Measurements from ENCODE around the gene ARID1B. TPM values are rescaled to one million over a fixed set of nuclear protein-coding genes. Genes with fewer than 3 reads are reported as not detected.

ARID1B gene
- total RNA-seq, 1 experiment from 2014 or later = 13.9 TPM

DNA sequence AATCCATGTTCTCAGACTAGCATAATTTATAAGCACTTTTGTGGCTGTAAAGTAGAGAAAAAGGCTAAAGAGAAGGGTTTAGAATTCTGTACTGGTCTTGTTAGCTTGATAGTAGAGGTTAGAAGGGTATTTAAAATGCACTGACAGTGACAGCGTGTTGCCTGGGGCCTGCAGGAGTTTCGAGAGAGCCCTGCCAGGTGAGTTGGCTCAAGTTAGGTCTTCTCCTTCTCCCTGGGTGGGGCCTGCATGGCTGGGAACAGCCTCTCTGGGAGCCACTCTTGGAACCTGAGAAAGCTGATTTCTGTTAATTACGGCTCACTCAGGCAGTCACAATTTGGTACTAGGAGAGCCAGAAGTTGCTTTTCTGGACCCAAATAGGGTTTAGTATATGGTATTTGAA is 103.7 kb downstream of the ARID1B start:
- H3K9me3 ChIP-seq (replicated peaks) = no peaks in the 10 kb centered on the region
- no peaks in the 10 kb centered on the region for H3K27me3 ChIP-seq (replicated peaks)
- no peak for DNase-seq (ENCODE audit: low read depth in 1 of 2, low spot score in 2 of 2)
- H3K4me1 ChIP-seq (replicated peaks) = peaks cover 6% of the 10 kb centered on the region
- H3K27ac ChIP-seq = no peak overlapping the region
- H3K36me3 ChIP-seq = no peaks in the 10 kb centered on the region
- no peak overlapping the region for H3K4me3 ChIP-seq

DNA sequence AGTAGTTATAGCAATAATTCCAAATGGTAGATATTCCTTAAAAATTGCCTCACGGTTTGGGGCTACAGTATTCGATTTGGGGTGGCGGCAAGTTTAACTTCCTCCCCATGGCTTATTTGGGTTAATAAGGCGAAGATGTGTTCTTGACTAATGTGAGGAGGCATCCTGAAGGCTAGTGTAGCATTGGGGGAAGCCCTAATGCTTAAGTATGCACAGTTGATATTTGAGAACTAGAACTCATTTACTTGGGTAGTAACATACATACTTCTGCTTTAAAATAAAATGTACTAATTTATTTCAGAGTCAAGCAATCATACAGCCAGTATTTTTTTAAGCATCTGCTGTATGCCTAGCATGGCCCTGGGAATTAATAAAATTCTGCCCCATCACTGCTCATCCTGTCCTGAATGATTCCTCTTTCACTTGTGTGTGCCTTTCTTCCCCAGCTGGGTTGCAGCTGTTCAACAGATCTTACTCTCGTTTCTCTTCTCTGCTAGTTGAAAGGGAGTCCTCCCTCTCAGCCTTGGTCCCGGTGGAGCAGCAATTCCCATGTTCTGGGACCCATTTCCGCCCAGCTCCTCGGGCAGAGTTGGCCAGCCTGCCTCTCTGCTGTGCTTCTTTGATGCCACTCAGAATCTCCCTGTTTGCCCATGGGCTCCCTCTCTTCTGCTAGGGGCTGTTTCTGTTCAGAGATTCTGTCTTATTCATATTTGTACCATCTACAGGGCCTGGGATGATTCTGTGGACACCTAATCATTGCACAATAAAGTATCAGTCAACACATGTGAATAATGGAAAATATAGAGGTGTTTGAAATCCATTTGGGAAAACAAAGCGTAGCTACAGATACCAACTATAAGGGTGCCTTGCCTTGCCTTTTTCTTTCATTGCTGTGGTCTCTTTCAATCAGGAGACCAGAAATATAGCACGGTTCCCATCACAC is 104.8 kb downstream of the ARID1B start:
- Histone ChIP-seq H3K4me1 (replicated peaks) (peaks cover 6% of the 10 kb centered on the region), H3K9me3 (replicated peaks) (no peaks in the 10 kb centered on the region), H3K36me3 (no peaks in the 10 kb centered on the region), H3K27ac (no peak overlapping the region), H3K27me3 (replicated peaks) (no peaks in the 10 kb centered on the region), H3K4me3 (no peak overlapping the region)
- DNase-seq (ENCODE audit: low read depth in 1 of 2, low spot score in 2 of 2) = no peak

DNA sequence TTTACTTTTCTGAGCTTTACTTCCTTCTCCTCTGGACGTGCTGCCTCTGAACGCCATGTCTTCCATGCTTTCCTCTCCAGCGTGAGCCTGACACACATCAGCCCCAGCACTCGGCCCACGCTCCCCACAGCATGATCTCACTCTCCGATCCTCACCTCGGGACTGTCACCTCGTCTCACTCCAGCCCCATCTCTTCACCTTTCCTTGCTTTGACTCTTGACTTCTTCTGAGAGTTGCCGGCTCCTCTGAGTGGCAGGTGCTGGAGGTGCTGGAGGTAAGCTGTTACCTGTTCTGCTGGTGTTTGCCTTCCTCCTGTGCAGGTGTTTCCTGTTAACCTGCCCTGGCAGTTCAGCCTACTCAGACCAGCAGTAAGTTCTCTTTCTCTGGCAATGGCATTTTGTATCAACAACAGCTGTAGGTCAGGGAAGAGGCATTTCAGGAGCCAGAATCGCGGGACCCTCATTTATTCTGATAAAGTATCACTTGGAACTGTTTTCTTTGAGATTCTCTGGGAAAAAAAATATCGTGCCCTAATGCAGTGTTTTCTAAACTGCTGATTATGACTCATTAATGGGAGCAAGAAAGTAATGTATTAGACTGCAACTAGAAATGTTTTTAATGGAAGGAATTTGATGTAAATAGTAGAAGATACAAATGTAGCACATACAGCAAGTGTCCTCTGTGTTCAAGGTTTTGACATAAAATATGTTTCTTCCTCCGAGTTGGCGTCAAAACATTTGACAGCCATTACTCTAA is 106.5 kb downstream of the ARID1B start:
- H3K27ac ChIP-seq = no peak overlapping the region
- H3K36me3 ChIP-seq = no peaks in the 10 kb centered on the region
- no peak overlapping the region for H3K4me3 ChIP-seq
- H3K27me3 ChIP-seq (replicated peaks) = no peaks in the 10 kb centered on the region
- H3K4me1 ChIP-seq (replicated peaks) = peaks cover 6% of the 10 kb centered on the region
- no peaks in the 10 kb centered on the region for H3K9me3 ChIP-seq (replicated peaks)
- no peak for DNase-seq (ENCODE audit: low read depth in 1 of 2, low spot score in 2 of 2)

DNA sequence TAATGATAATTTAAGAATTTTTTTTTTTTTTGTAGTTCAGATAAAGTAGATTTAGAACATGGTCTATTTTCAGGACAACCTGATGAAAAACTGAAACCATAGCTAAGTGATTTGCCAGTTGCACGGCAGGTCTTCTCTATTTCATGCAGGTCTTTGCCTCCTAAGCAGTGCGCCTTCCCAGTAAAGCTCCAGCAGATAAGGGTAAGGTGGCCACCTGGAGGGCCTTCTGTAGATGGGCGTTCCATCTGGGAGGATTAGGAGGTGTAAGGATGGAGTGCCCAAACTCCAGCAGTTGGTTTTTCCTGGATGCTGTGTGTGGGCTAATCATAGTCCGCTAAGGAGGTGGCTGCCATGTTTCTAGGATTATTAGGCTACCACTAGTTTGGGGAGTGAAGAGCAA is 107.1 kb downstream of the ARID1B start:
- Histone ChIP-seq H3K9me3 (replicated peaks) (no peaks in the 10 kb centered on the region), H3K36me3 (no peaks in the 10 kb centered on the region), H3K4me3 (no peak overlapping the region), H3K4me1 (replicated peaks) (peaks cover 2% of the 10 kb centered on the region), H3K27me3 (replicated peaks) (no peaks in the 10 kb centered on the region), H3K27ac (no peak overlapping the region)
- no peak for DNase-seq (ENCODE audit: low read depth in 1 of 2, low spot score in 2 of 2)

DNA sequence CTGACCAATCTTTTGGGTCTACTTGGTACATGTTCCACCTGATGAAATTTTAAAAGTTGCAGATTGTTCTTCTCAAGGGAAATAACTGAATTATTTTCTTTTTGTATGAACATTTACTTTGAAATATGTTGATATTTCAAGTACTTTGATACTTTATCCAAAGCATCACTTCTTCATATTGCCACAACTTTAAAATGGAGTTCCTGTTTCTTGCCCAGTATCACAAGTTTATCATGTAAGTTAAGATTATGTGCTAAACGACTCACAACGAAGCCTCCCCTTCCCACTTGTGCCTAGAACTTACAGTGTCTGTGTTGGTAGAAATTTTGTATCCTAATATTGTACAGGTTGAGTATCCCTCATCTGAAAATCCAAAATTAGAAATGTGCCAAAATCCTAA is 108.4 kb downstream of the ARID1B start:
- Histone ChIP-seq H3K4me1 (replicated peaks) (no peaks in the 10 kb centered on the region), H3K9me3 (replicated peaks) (no peaks in the 10 kb centered on the region)

DNA sequence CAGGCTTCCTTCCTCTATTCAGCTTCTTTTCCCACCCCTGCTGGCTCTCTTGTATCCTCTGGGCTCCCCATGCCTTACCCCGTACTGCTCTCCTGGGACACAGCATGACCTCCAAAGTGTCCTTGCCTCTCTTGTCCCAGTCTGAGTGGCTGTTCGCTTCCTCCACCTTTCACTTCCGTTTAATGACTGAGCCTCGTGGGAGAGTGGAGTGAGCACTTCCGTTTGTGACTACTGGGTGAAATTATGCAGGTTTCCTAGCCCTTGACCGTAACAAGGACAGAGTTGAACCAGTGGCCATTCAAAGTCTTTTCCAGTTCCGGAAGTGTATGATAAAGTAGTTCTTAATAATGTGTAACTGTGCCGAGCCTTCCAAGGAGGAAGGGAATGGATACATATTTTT is 109.2 kb downstream of the ARID1B start:
- no peak for DNase-seq (ENCODE audit: low read depth in 1 of 2, low spot score in 2 of 2)
- Histone ChIP-seq H3K27ac (no peak overlapping the region), H3K9me3 (replicated peaks) (no peaks in the 10 kb centered on the region), H3K27me3 (replicated peaks) (no peaks in the 10 kb centered on the region), H3K4me1 (replicated peaks) (no peaks in the 10 kb centered on the region), H3K36me3 (no peaks in the 10 kb centered on the region), H3K4me3 (no peak overlapping the region)

More for the DNA sequence above, 108.4 kb downstream of the ARID1B start:
- no peak for DNase-seq (ENCODE audit: low read depth in 1 of 2, low spot score in 2 of 2)
- no peaks in the 10 kb centered on the region for H3K27me3 ChIP-seq (replicated peaks)
- H3K36me3 ChIP-seq = no peaks in the 10 kb centered on the region
- no peak overlapping the region for H3K27ac ChIP-seq
- no peak overlapping the region for H3K4me3 ChIP-seq

DNA sequence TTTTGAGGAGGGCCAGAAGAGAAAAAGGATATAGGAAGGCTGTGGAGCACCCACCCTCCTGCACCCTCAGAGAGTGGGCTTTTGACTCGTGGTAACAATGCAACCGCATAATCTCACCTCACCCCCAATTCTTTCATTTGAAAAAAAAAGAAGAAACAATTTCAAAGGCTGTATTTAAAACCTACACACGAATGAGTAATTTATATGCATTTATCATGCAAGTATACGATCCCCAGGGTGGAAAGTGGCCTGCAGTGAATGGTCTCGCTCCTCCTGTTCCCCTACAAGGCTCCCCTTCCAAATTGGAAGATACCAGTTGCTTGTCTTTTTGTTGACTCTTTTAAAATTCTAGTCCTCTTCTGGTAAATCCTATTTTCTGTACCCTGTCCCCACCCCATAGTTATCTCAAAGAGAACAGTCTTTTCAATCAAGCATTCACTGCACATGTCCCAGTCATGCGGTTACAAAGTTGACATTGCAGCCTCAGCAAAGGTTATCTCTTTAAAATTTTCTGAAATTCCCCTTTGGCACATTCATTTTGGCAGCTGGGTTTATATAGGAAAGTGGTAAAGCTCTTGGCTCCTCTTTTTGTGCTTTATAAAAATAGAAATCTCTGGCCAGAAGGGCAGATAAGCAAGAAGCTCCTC is 110.6 kb downstream of the ARID1B start:
- H3K27me3 ChIP-seq (replicated peaks) = no peaks in the 10 kb centered on the region
- no peaks in the 10 kb centered on the region for H3K4me1 ChIP-seq (replicated peaks)
- DNase-seq (ENCODE audit: low read depth in 1 of 2, low spot score in 2 of 2) = no peak
- H3K27ac ChIP-seq = no peak overlapping the region
- no peak overlapping the region for H3K4me3 ChIP-seq
- H3K9me3 ChIP-seq (replicated peaks) = no peaks in the 10 kb centered on the region
- no peaks in the 10 kb centered on the region for H3K36me3 ChIP-seq

DNA sequence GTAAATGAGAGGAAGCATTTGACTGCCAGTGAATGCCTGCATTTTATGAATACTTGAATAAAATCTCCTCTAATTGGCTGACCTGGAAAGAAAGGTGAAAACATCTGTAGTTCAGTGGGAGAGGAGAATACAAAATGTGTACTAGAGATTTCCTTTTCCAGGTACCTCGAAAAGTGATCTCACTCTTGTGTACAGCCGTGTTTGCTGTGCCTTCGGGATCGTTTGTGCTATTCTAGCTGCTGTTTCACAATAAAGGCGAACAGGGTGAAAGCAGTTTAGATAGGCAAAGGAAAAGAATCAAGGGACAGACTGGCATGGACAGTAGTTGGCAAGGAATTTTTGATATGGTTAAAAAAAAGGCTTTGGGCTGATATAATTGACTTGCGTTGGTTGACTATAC is 112.3 kb downstream of the ARID1B start:
- no peak overlapping the region for H3K27ac ChIP-seq
- no peaks in the 10 kb centered on the region for H3K27me3 ChIP-seq (replicated peaks)

DNA sequence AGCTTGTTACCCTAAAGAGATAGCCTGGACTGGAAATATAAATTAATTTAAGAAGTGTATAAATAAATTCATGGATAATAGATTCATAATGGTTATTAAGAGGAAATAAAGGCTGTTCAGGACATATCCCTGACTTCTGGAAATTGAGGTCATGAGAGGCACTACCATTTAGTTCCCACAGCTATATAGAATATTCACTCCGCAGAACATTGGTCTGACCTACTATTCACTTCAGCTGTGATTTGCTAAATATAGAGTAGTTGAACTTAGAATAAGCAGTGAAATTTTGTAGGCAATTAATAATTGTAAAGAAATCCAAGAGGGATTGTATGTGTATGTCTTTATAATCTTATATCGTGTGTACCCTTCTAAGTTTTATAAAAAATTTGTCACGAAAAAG is 112.8 kb downstream of the ARID1B start:
- Histone ChIP-seq H3K9me3 (replicated peaks) (no peaks in the 10 kb centered on the region), H3K36me3 (no peaks in the 10 kb centered on the region), H3K27me3 (replicated peaks) (no peaks in the 10 kb centered on the region), H3K27ac (no peak overlapping the region), H3K4me1 (replicated peaks) (no peaks in the 10 kb centered on the region), H3K4me3 (no peak overlapping the region)
- DNase-seq (ENCODE audit: low read depth in 1 of 2, low spot score in 2 of 2) = no peak

More for the DNA sequence above, 112.3 kb downstream of the ARID1B start:
- DNase-seq (ENCODE audit: low read depth in 1 of 2, low spot score in 2 of 2) = no peak
- no peaks in the 10 kb centered on the region for H3K9me3 ChIP-seq (replicated peaks)
- H3K36me3 ChIP-seq = no peaks in the 10 kb centered on the region
- H3K4me3 ChIP-seq = no peak overlapping the region
- no peaks in the 10 kb centered on the region for H3K4me1 ChIP-seq (replicated peaks)

DNA sequence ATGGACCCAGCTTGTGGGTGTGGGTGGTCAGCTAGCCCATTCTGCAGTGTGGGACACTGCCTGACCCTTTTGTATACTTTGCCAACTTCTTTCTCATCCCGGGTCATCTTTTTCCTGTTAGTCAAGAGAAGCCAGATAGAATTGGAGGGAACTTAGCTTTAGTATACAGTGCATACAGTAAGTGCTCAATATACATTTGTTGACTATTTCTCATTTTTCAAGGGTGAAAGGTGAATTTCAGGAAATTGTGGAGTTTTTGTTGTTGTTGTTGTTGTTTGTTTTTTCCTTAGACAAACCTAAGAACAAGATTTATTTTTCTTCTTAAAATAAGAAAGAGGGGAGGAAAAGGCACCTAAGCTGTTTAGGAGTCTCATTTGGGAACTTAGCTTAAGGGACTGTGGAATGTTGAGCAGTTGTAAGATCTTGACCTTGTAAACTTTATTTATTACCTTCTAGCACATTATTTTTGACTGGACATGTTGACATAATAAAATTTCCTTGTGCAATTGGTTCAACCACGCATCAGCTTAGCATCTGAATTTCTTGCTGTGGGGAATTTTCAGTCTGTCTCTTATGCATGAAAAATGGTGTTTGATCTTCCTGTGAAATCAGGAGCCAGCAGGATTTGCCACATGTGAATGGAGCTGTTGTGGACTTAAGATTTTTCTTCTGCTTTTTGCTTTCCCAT is 113.6 kb downstream of the ARID1B start:
- no peaks in the 10 kb centered on the region for H3K36me3 ChIP-seq
- H3K9me3 ChIP-seq (replicated peaks) = no peaks in the 10 kb centered on the region
- no peaks in the 10 kb centered on the region for H3K27me3 ChIP-seq (replicated peaks)
- no peak for DNase-seq (ENCODE audit: low read depth in 1 of 2, low spot score in 2 of 2)
- no peak overlapping the region for H3K27ac ChIP-seq
- H3K4me3 ChIP-seq = no peak overlapping the region
- H3K4me1 ChIP-seq (replicated peaks) = no peaks in the 10 kb centered on the region

DNA sequence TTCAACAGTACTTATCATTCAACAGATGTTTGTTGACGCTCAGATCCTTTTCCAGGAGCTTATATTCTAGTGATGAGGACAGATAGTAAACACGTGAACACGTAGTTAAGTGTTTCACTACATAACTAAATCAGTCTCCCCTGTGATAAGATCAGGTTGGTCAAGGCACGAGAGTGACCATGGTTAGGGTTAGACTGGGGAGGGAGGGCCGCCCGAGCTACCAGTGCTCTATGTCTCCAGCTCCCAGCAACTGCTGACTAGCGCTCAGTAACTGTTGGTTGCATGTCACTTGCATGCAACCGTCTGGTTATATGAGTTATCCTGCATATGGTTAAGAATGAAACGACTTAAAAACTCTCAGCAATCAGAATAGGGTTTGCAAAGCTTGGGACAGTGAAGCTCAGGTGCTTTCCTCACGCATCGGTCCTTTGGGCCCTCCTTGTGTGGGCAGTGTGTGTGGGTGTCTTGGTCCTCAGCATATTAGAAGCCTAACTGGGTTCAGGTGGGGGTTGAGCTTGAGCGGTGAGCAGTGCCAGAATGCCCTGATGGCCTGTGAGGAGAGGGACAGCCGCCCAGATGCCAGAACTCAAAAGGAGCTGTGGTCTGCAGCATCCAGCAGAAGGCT is 120.8 kb downstream of the ARID1B start:
- Histone ChIP-seq H3K36me3 (no peaks in the 10 kb centered on the region), H3K27me3 (replicated peaks) (no peaks in the 10 kb centered on the region), H3K9me3 (replicated peaks) (no peaks in the 10 kb centered on the region), H3K4me1 (replicated peaks) (no peaks in the 10 kb centered on the region), H3K4me3 (no peak overlapping the region), H3K27ac (no peak overlapping the region)
- DNase-seq (ENCODE audit: low read depth in 1 of 2, low spot score in 2 of 2) = no peak

DNA sequence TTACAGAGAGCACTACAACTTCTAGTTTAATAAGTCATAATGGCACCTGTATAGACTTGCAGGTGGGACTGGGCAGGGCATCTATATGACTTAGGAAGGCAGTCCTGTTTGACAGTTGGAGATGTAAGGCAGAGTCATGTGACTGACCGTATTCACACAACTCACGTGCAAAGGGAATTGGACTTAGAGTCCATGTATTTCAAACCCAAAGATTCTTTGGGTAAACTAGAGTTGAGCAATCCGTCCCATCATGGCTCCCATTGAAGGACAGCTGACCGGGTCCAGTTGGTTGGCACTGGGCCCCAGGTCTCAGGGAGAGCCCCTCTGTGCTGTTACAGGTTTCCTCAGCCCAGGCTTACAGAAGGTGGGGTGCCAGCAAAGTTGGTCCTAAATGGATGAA is 121.9 kb downstream of the ARID1B start:
- DNase-seq (ENCODE audit: low read depth in 1 of 2, low spot score in 2 of 2) = no peak
- Histone ChIP-seq H3K27me3 (replicated peaks) (no peaks in the 10 kb centered on the region), H3K27ac (no peak overlapping the region), H3K9me3 (replicated peaks) (no peaks in the 10 kb centered on the region), H3K4me3 (no peak overlapping the region), H3K4me1 (replicated peaks) (no peaks in the 10 kb centered on the region), H3K36me3 (no peaks in the 10 kb centered on the region)

DNA sequence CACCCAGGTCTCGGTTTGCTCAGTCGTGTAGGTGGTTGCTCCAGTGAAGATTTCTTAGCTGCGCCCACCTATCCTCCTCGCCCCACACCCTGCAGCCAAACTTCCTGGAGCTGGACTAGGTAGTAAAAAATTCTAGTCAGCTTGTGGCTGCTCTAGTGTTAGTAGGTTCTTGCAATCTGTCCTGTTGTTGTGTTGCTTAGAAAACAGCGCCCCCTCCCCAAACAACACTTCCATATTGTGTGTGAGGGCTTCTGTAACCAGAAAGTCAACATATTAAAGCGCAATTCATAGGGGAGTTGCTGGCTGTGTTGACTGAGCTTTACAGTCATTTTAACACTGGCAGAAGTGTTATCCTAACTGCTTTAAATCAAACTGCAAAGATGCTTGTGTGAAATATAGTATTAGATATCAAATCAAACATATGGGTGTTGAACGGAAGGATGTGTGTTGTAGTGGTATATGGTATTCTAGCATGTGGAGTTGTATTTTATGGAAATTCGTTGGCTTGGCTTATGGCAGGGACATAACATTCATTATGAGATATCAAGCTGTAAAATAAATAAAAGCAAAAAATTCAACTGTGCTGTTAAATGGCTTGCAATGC is 122.5 kb downstream of the ARID1B start:
- H3K27ac ChIP-seq = no peak overlapping the region
- no peaks in the 10 kb centered on the region for H3K27me3 ChIP-seq (replicated peaks)
- peaks cover 2% of the 10 kb centered on the region for H3K36me3 ChIP-seq
- no peak overlapping the region for H3K4me3 ChIP-seq
- no peaks in the 10 kb centered on the region for H3K4me1 ChIP-seq (replicated peaks)
- DNase-seq (ENCODE audit: low read depth in 1 of 2, low spot score in 2 of 2) = no peak
- H3K9me3 ChIP-seq (replicated peaks) = no peaks in the 10 kb centered on the region
